ENCODE measurements around the gene LURAP1L. TPM values are rescaled to one million over a fixed set of nuclear protein-coding genes. Genes with fewer than 3 reads are reported as not detected.

LURAP1L gene
- total RNA-seq, 1 experiment from 2014 or later, result 3.4 TPM

- DNase-seq (ENCODE audit: low read depth, low spot score), result no peak
- in situ Hi-C loops (cut with HindIII; ENCODE audit: low pct_unique_long_range_greater_than_20kb, low sequenced_read_pairs), result no loop called here
Observed at GRCh38 chr9:12771891-12772290, 2.9 kb upstream of the LURAP1L start.

- in situ Hi-C loops (cut with HindIII; ENCODE audit: low pct_unique_long_range_greater_than_20kb, low sequenced_read_pairs), result no loop called here
- no peak for DNase-seq (ENCODE audit: low read depth, low spot score)
Observed at GRCh38 chr9:12773562-12773961, 1.3 kb upstream of the LURAP1L start.

- in situ Hi-C loops (cut with HindIII; ENCODE audit: low pct_unique_long_range_greater_than_20kb, low sequenced_read_pairs), result no loop called here
- peak; percentile 84 for DNase-seq (ENCODE audit: low read depth, low spot score)
Observed at GRCh38 chr9:12775679-12776512, 1.1 kb downstream of the LURAP1L start.

- in situ Hi-C loops (cut with HindIII; ENCODE audit: low pct_unique_long_range_greater_than_20kb, low sequenced_read_pairs), result no loop called here
- DNase-seq (ENCODE audit: low read depth, low spot score), result no peak
Observed at GRCh38 chr9:12776513-12777055, 1.8 kb downstream of the LURAP1L start.

- in situ Hi-C loops (cut with HindIII; ENCODE audit: low pct_unique_long_range_greater_than_20kb, low sequenced_read_pairs), result no loop called here
- no peak for DNase-seq (ENCODE audit: low read depth, low spot score)
Observed at GRCh38 chr9:12777121-12778022, 2.6 kb downstream of the LURAP1L start.

GRCh38 chr9:12778389-12778788, 3.6 kb downstream of the LURAP1L start:
- no peak for DNase-seq (ENCODE audit: low read depth, low spot score)
- in situ Hi-C loops (cut with HindIII; ENCODE audit: low pct_unique_long_range_greater_than_20kb, low sequenced_read_pairs), result no loop called here

GRCh38 chr9:12781226-12781733, 6.5 kb downstream of the LURAP1L start:
- no peak for DNase-seq (ENCODE audit: low read depth, low spot score)
- in situ Hi-C loops (cut with HindIII; ENCODE audit: low pct_unique_long_range_greater_than_20kb, low sequenced_read_pairs), result no loop called here

GRCh38 chr9:12783767-12784460, 9.1 kb downstream of the LURAP1L start:
- DNase-seq (ENCODE audit: low read depth, low spot score), result no peak
- in situ Hi-C loops (cut with HindIII; ENCODE audit: low pct_unique_long_range_greater_than_20kb, low sequenced_read_pairs), result no loop called here

GRCh38 chr9:12784461-12785259, 9.8 kb downstream of the LURAP1L start:
- in situ Hi-C loops (cut with HindIII; ENCODE audit: low pct_unique_long_range_greater_than_20kb, low sequenced_read_pairs), result no loop called here
- DNase-seq (ENCODE audit: low read depth, low spot score), result no peak

GRCh38 chr9:12785260-12785770, 10.5 kb downstream of the LURAP1L start:
- in situ Hi-C loops (cut with HindIII; ENCODE audit: low pct_unique_long_range_greater_than_20kb, low sequenced_read_pairs), result no loop called here
- DNase-seq (ENCODE audit: low read depth, low spot score), result no peak

GRCh38 chr9:12785941-12786340, 11.1 kb downstream of the LURAP1L start:
- no peak for DNase-seq (ENCODE audit: low read depth, low spot score)
- in situ Hi-C loops (cut with HindIII; ENCODE audit: low pct_unique_long_range_greater_than_20kb, low sequenced_read_pairs), result no loop called here

- in situ Hi-C loops (cut with HindIII; ENCODE audit: low pct_unique_long_range_greater_than_20kb, low sequenced_read_pairs), result no loop called here
- no peak for DNase-seq (ENCODE audit: low read depth, low spot score)
Observed at GRCh38 chr9:12790001-12790400, 15.2 kb downstream of the LURAP1L start.

GRCh38 chr9:12790883-12791282, 16.1 kb downstream of the LURAP1L start:
- in situ Hi-C loops (cut with HindIII; ENCODE audit: low pct_unique_long_range_greater_than_20kb, low sequenced_read_pairs), result no loop called here

GRCh38 chr9:12794101-12794799, 19.4 kb downstream of the LURAP1L start:
- no peak for DNase-seq (ENCODE audit: low read depth, low spot score)

More at GRCh38 chr9:12790883-12791282, 16.1 kb downstream of the LURAP1L start:
- no peak for DNase-seq (ENCODE audit: low read depth, low spot score)

GRCh38 chr9:12796601-12797000, 21.8 kb downstream of the LURAP1L start:
- DNase-seq (ENCODE audit: low read depth, low spot score), result no peak
- in situ Hi-C loops (cut with HindIII; ENCODE audit: low pct_unique_long_range_greater_than_20kb, low sequenced_read_pairs), result no loop called here

More at GRCh38 chr9:12794101-12794799, 19.4 kb downstream of the LURAP1L start:
- in situ Hi-C loops (cut with HindIII; ENCODE audit: low pct_unique_long_range_greater_than_20kb, low sequenced_read_pairs), result no loop called here

- DNase-seq (ENCODE audit: low read depth, low spot score), result no peak
- in situ Hi-C loops (cut with HindIII; ENCODE audit: low pct_unique_long_range_greater_than_20kb, low sequenced_read_pairs), result no loop called here
Observed at GRCh38 chr9:12797037-12797436, 22.2 kb downstream of the LURAP1L start.
